Measurements from ENCODE around the gene TEX2. TPM values are rescaled to one million over a fixed set of nuclear protein-coding genes. Genes with fewer than 3 reads are reported as not detected.

Gene TEX2
- total and polyA plus RNA-seq, 2 of the 13 experiments (the other 11 are each of a cell fraction or from before 2014, with no cell fraction given) = 21.4 to 37.7 TPM

GRCh38 chr17:64129765-64130558 is 133.1 kb downstream of the TEX2 start, which contains the start of gene ERN1 (continued):
- TF ChIP-seq PLSCR1 (CRISPR knock-in tag; IDR thresholded peaks at IDR 0.05; ENCODE audit: borderline replicate concordance) = 0 out of 2 replicates have a peak, but pooled peaks have one; percentile 56
- TF ChIP-seq ZNF577 (CRISPR knock-in tag; IDR thresholded peaks at IDR 0.05; ENCODE audit: borderline replicate concordance, low read depth) = 0 out of 2 replicates have a peak, but pooled peaks have one; percentile 53
- no peak; the same call in 1 of the 2 replicates for TF ChIP-seq NR2F2 (IDR thresholded peaks at IDR 0.05; ENCODE audit: borderline replicate concordance, low read depth)
- TF ChIP-seq FOXA1 (IDR thresholded peaks at IDR 0.05) = no peak
- TF ChIP-seq FOXA1 (CRISPR knock-in tag; IDR thresholded peaks at IDR 0.05) = peak; percentile 34; the same call in 1 of the 2 replicates
- TF ChIP-seq PTBP1 (IDR thresholded peaks at IDR 0.05; ENCODE audit: low read depth, low read length, poor library complexity, severe bottlenecking) = no peak
- TF ChIP-seq ARID5B (CRISPR knock-in tag; IDR thresholded peaks at IDR 0.05) = peak; percentile 54; the same call in 1 of the 2 replicates
- peak; percentile 39; the same call in 1 of the 2 replicates for TF ChIP-seq SNAPC4 (CRISPR knock-in tag; IDR thresholded peaks at IDR 0.05)
- TF ChIP-seq ZNF646 (CRISPR knock-in tag; IDR thresholded peaks at IDR 0.05) = no peak; the same call in 1 of the 2 replicates
- TF ChIP-seq ZNF235 (CRISPR knock-in tag; IDR thresholded peaks at IDR 0.05; ENCODE audit: borderline replicate concordance) = no peak

Measured in HepG2 (cell line).